Fibroblast of the aortic adventitia (primary cell): Measurements from ENCODE around the gene GLYR1. TPM values are rescaled to one million over a fixed set of nuclear protein-coding genes. Genes with fewer than 3 reads are reported as not detected.
"Not testable (repeated sequence)": the region's sequence is repeated elsewhere in the genome, so short reads cannot be mapped to it uniquely, and the experiment has no call there.

Source experiments
- DNase-seq: peaks from one replicate; pipeline ENCODE4 v3.0.0-alpha.2; 2010; ENCODE audit warnings: low read depth
- H3K4me3 ChIP-seq: 2 replicates; pipeline ENCODE4 v1.5.1; 2011; ENCODE audit warnings: low read depth, mild to moderate bottlenecking, control low read depth, low read length, moderate library complexity
- CTCF ChIP-seq: IDR thresholded peaks from 2 replicates; pipeline ENCODE4 v1.5.1; 2011; ENCODE audit warnings: mild to moderate bottlenecking, low read length, control low read depth, inconsistent platforms; ENCODE audit not compliant: insufficient read depth
- total RNA-seq: library from RNA; depleted of rRNA; stranded (reverse); fragments of >200 nt; gene quantifications from 2 replicates; pipeline ENCODE4 v1.2.3, GENCODE V29; 2012; ENCODE audit warnings: low replicate concordance

GLYR1 gene
- total RNA-seq, 1 donor: 55.0 TPM

- H3K4me3 ChIP-seq: no peak overlapping the region
- TF ChIP-seq CTCF: no peak
- no peak for DNase-seq
Measured at GRCh38 chr16:4787068-4787467, 60.0 kb downstream of the GLYR1 start.

- no peak for TF ChIP-seq CTCF
- no peak overlapping the region for H3K4me3 ChIP-seq
- DNase-seq: no peak
Measured at GRCh38 chr16:4785758-4786433, 61.2 kb downstream of the GLYR1 start.

- not testable (repeated sequence) for DNase-seq, H3K4me3 ChIP-seq
Measured at GRCh38 chr16:4784444-4784987, 62.6 kb downstream of the GLYR1 start.

GRCh38 chr16:4783951-4784336 lies 63.1 kb downstream of the GLYR1 start:
- TF ChIP-seq CTCF: no peak
- no peak for DNase-seq

GRCh38 chr16:4783251-4783950 lies 63.7 kb downstream of the GLYR1 start:
- no peak overlapping the region for H3K4me3 ChIP-seq
- TF ChIP-seq CTCF: no peak
- DNase-seq: no peak

More at GRCh38 chr16:4783951-4784336, 63.1 kb downstream of the GLYR1 start:
- no peak overlapping the region for H3K4me3 ChIP-seq

- DNase-seq: no peak
- no peak for TF ChIP-seq CTCF
Measured at GRCh38 chr16:4780235-4780634, 66.9 kb downstream of the GLYR1 start.

GRCh38 chr16:4778050-4778392 lies 69.1 kb downstream of the GLYR1 start:
- no peak overlapping the region for H3K4me3 ChIP-seq
- no peak for TF ChIP-seq CTCF
- DNase-seq: no peak

More at GRCh38 chr16:4780235-4780634, 66.9 kb downstream of the GLYR1 start:
- no peak overlapping the region for H3K4me3 ChIP-seq
